ENCODE data around the gene PTPRT. TPM values are rescaled to one million over a fixed set of nuclear protein-coding genes. Genes with fewer than 3 reads are reported as not detected.

The PTPRT gene
- total RNA-seq, 1 experiment from 2014 or later: not detected

DNA sequence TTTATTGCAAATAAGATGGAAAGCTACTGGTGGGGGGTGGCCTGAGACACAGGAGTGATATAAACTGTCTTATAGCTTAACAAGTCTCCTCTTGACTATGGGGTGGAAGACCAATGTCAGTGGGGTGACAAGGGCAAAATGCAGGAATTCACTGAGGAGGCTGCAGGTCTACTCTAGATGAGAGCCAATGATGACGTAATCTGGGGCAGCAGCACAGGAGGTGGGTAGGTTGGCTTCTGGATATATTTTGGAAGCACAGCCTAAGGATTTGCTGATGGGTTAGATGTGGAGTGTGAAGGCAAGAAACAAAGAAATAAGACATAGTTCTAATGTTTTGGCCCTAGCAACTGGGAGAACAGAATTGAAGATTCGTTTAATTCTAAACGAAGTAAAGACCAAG lies 253.2 kb downstream of the PTPRT start:
- no peaks in the 10 kb centered on the region for H3K27me3 ChIP-seq (ENCODE audit: low read length)
- H3K9me3 ChIP-seq (ENCODE audit: low read length): peaks cover 18% of the 10 kb centered on the region; the same call in 1 of the 2 replicates
- ATAC-seq (no peak), DNase-seq (no peak)
- H3K4me2 ChIP-seq (ENCODE audit: low read length): no peak overlapping the region
- TF ChIP-seq EZH2 (IDR thresholded peaks at IDR 0.05; ENCODE audit: low read length, unreplicated experiment) (no peak), EZH2phosphoT487 (IDR thresholded peaks at IDR 0.05; ENCODE audit: borderline replicate concordance, low read length) (no peak)
- TF ChIP-seq, protein P1, sequence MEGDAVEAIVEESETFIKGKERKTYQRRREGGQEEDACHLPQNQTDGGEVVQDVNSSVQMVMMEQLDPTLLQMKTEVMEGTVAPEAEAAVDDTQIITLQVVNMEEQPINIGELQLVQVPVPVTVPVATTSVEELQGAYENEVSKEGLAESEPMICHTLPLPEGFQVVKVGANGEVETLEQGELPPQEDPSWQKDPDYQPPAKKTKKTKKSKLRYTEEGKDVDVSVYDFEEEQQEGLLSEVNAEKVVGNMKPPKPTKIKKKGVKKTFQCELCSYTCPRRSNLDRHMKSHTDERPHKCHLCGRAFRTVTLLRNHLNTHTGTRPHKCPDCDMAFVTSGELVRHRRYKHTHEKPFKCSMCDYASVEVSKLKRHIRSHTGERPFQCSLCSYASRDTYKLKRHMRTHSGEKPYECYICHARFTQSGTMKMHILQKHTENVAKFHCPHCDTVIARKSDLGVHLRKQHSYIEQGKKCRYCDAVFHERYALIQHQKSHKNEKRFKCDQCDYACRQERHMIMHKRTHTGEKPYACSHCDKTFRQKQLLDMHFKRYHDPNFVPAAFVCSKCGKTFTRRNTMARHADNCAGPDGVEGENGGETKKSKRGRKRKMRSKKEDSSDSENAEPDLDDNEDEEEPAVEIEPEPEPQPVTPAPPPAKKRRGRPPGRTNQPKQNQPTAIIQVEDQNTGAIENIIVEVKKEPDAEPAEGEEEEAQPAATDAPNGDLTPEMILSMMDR (conservative IDR thresholded peaks at IDR 0.05; ENCODE audit: low read depth, low read length): no peak
- H3K9ac ChIP-seq (ENCODE audit: low read length): no peak overlapping the region
- BruUV-seq (replicated peaks): no TSS peak
- no peaks in the 10 kb centered on the region for H3K36me3 ChIP-seq (ENCODE audit: low read depth, low read length)
- H4K20me1 ChIP-seq (ENCODE audit: low read length): no peaks in the 10 kb centered on the region
- no peak overlapping the region for H3K4me3 ChIP-seq (ENCODE audit: low read length)
- H3F3A ChIP-seq (ENCODE audit: low read length, unreplicated experiment): no peaks in the 10 kb centered on the region
- intact Hi-C loops (cut with micrococcal nuclease): no loop called here
- no peak overlapping the region for H2AFZ ChIP-seq (ENCODE audit: low read length)
- H3K79me2 ChIP-seq (ENCODE audit: low read length): no peaks in the 10 kb centered on the region
- H3K9me2 ChIP-seq (replicated peaks; ENCODE audit: low read length): no peaks in the 10 kb centered on the region
- H3K4me1 ChIP-seq (ENCODE audit: insufficient read depth, low read length): no peaks in the 10 kb centered on the region
- POLR2A ChIA-PET (ENCODE audit: unreplicated experiment): no interaction called here
- H3K27ac ChIP-seq (ENCODE audit: low read length): no peak overlapping the region
- CTCF ChIA-PET: no interaction called here

DNA sequence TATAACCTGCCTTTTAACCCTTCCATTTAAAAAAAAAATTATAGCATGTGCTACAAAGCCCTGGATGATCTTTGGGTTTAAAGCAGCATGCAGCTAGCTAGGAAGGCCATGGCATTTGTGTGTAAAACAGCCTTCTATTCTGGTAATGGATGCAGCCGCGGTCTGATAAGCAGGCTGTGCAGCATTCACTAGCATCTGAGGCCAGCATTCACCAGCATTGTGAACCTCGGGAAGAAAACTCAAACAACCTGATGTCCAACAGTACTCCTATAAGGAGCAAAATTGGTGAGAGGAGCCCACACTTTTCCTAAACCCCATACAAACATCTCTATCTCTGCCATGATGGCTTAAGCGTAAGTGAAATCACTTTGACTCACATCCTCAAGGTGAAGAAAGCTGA lies 265.5 kb downstream of the PTPRT start:
- no peak for TF ChIP-seq EZH2 (IDR thresholded peaks at IDR 0.05; ENCODE audit: low read length, unreplicated experiment)
- no peak for TF ChIP-seq EZH2phosphoT487 (IDR thresholded peaks at IDR 0.05; ENCODE audit: borderline replicate concordance, low read length)
- Histone ChIP-seq H3F3A (ENCODE audit: low read length, unreplicated experiment) (no peaks in the 10 kb centered on the region), H3K4me2 (ENCODE audit: low read length) (no peak overlapping the region), H2AFZ (ENCODE audit: low read length) (no peak overlapping the region), H3K9me3 (ENCODE audit: low read length) (peaks cover 17% of the 10 kb centered on the region; the same call in 1 of the 2 replicates), H3K27ac (ENCODE audit: low read length) (no peak overlapping the region), H3K36me3 (ENCODE audit: low read depth, low read length) (no peaks in the 10 kb centered on the region), H3K4me1 (ENCODE audit: insufficient read depth, low read length) (no peaks in the 10 kb centered on the region), H3K4me3 (ENCODE audit: low read length) (no peak overlapping the region), H3K27me3 (ENCODE audit: low read length) (no peaks in the 10 kb centered on the region), H4K20me1 (ENCODE audit: low read length) (no peaks in the 10 kb centered on the region), H3K9ac (ENCODE audit: low read length) (no peak overlapping the region), H3K9me2 (replicated peaks; ENCODE audit: low read length) (no peaks in the 10 kb centered on the region), H3K79me2 (ENCODE audit: low read length) (no peaks in the 10 kb centered on the region)
- ATAC-seq (no peak), DNase-seq (no peak)
- intact Hi-C loops (cut with micrococcal nuclease): no loop called here
- ChIA-PET CTCF (no interaction called here), POLR2A (ENCODE audit: unreplicated experiment) (no interaction called here)
- no TSS peak for BruUV-seq (replicated peaks)

DNA sequence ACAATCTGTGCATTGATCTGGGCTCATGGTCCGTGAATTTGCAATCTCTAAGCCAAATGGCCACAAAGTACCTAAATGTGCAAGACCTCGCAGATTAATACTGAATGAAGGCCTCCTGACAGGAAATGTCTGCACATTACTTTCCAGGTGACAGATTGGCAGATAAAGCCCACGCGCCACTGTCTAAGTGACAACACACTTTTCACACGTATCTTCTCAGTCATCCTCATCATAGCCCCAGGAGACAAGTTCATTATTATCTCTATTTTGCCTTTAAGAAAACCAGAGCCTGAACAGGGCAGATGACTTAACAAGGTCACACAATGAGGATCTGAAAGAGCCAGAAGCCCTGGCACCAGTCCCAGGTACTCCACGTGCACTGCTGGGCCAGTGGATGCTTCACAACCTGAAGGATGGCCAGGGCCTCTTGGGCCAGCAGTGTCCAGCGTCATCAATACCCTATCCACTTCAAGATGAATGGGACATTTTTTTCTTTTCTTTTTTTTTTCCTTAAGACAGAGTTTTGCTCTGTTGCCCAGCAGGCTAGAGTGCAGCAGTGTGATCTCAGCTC lies 266.3 kb downstream of the PTPRT start:
- H3K4me1 ChIP-seq (ENCODE audit: insufficient read depth, low read length): no peaks in the 10 kb centered on the region
- POLR2A ChIA-PET (ENCODE audit: unreplicated experiment): no interaction called here
- H3K27me3 ChIP-seq (ENCODE audit: low read length): no peaks in the 10 kb centered on the region
- no peaks in the 10 kb centered on the region for H4K20me1 ChIP-seq (ENCODE audit: low read length)
- intact Hi-C loops (cut with micrococcal nuclease): no loop called here
- no peak for ATAC-seq
- no peak for TF ChIP-seq EZH2phosphoT487 (IDR thresholded peaks at IDR 0.05; ENCODE audit: borderline replicate concordance, low read length)
- TF ChIP-seq EZH2 (IDR thresholded peaks at IDR 0.05; ENCODE audit: low read length, unreplicated experiment): no peak
- TF ChIP-seq, protein P1 (conservative IDR thresholded peaks at IDR 0.05; ENCODE audit: low read depth, low read length): no peak
- H3K4me2 ChIP-seq (ENCODE audit: low read length): no peak overlapping the region
- H3K4me3 ChIP-seq (ENCODE audit: low read length): no peak overlapping the region
- peaks cover 17% of the 10 kb centered on the region; the same call in 1 of the 2 replicates for H3K9me3 ChIP-seq (ENCODE audit: low read length)
- no peak overlapping the region for H3K27ac ChIP-seq (ENCODE audit: low read length)
- CTCF ChIA-PET: no interaction called here
- DNase-seq: no peak
- no peaks in the 10 kb centered on the region for H3F3A ChIP-seq (ENCODE audit: low read length, unreplicated experiment)
- H3K36me3 ChIP-seq (ENCODE audit: low read depth, low read length): no peaks in the 10 kb centered on the region
- H3K79me2 ChIP-seq (ENCODE audit: low read length): no peaks in the 10 kb centered on the region
- H2AFZ ChIP-seq (ENCODE audit: low read length): no peak overlapping the region
- no TSS peak for BruUV-seq (replicated peaks)
- H3K9me2 ChIP-seq (replicated peaks; ENCODE audit: low read length): no peaks in the 10 kb centered on the region
- no peak overlapping the region for H3K9ac ChIP-seq (ENCODE audit: low read length)

Measured in PC-3 (cell line).